H9 (cell line): ENCODE measurements around the gene CDH20. TPM values are rescaled to one million over a fixed set of nuclear protein-coding genes. Genes with fewer than 3 reads are reported as not detected.

ENCODE experiments used
- DNase-seq: peaks from one replicate; pipeline ENCODE4 v3.0.0-alpha.2; 2017
- H2AFZ ChIP-seq: one replicate; pipeline ENCODE4 v1.6.1; 2013; ENCODE audit warnings: mild to moderate bottlenecking, low read length, control low read depth, moderate library complexity
- H2AK5ac ChIP-seq: 2 replicates; pipeline ENCODE4 v1.6.1; 2013; ENCODE audit warnings: low read length, control low read depth, mixed read lengths; ENCODE audit not compliant: insufficient read length
- H2BK120ac ChIP-seq: one replicate; pipeline ENCODE4 v1.6.1; 2013; ENCODE audit warnings: low read depth, mild to moderate bottlenecking, low read length, control low read depth, inconsistent platforms; ENCODE audit not compliant: poor library complexity, severe bottlenecking
- H2BK12ac ChIP-seq: 2 replicates; pipeline ENCODE4 v1.6.1; 2013; ENCODE audit warnings: low read length, control low read depth, mixed read lengths, low read depth; ENCODE audit not compliant: insufficient read length
- H2BK15ac ChIP-seq: 2 replicates; pipeline ENCODE4 v1.6.1; 2013; ENCODE audit warnings: low read depth, low read length, control low read depth
- H2BK20ac ChIP-seq: one replicate; pipeline ENCODE4 v1.6.1; 2013; ENCODE audit warnings: low read depth, mild to moderate bottlenecking, low read length, control low read depth, inconsistent platforms; ENCODE audit not compliant: poor library complexity, severe bottlenecking
- H2BK5ac ChIP-seq: 2 replicates; pipeline ENCODE4 v1.6.1; 2013; ENCODE audit warnings: low read length, control low read depth, mixed read lengths; ENCODE audit not compliant: insufficient read length
- H3K14ac ChIP-seq: 2 replicates; pipeline ENCODE4 v1.6.1; 2013; ENCODE audit warnings: low read length, control low read depth; ENCODE audit not compliant: insufficient read depth
- H3K18ac ChIP-seq: 2 replicates; pipeline ENCODE4 v1.6.1; 2013; ENCODE audit warnings: low read depth, mild to moderate bottlenecking, mixed read lengths, low read length, control low read depth; ENCODE audit not compliant: insufficient read length
- H3K23ac ChIP-seq: 2 replicates; pipeline ENCODE4 v1.6.1; 2013; ENCODE audit warnings: low read length, control low read depth, mixed read lengths, low read depth; ENCODE audit not compliant: insufficient read length
- H3K23me2 ChIP-seq: 2 replicates; pipeline ENCODE4 v1.6.1; 2013; ENCODE audit warnings: low read depth, mild to moderate bottlenecking, mixed read lengths, low read length, control low read depth; ENCODE audit not compliant: insufficient read length, poor library complexity, severe bottlenecking
- H3K27ac ChIP-seq: 2 replicates; pipeline ENCODE4 v1.5.1; 2013; ENCODE audit warnings: low read length, control low read depth, mixed read lengths, low read depth; ENCODE audit not compliant: insufficient read length
- H3K27me3 ChIP-seq: 2 replicates; pipeline ENCODE4 v1.6.1; 2013; ENCODE audit warnings: low read length, control low read depth, inconsistent platforms; ENCODE audit not compliant: insufficient read depth
- H3K4ac ChIP-seq: 2 replicates; pipeline ENCODE4 v1.6.1; 2013; ENCODE audit warnings: low read depth, mild to moderate bottlenecking, control low read depth, inconsistent platforms, low read length, moderate library complexity
- H3K4me1 ChIP-seq: 2 replicates; pipeline ENCODE4 v1.6.1; 2013; ENCODE audit warnings: low read length, control low read depth, inconsistent platforms; ENCODE audit not compliant: insufficient read depth
- H3K4me2 ChIP-seq: 2 replicates; pipeline ENCODE4 v1.6.1; 2013; ENCODE audit warnings: low read length, control low read depth, mixed read lengths; ENCODE audit not compliant: insufficient read length, insufficient read depth
- H3K56ac ChIP-seq: 2 replicates; pipeline ENCODE4 v1.6.1; 2013; ENCODE audit warnings: low read depth, mild to moderate bottlenecking, mixed read lengths, low read length, control low read depth; ENCODE audit not compliant: insufficient read length
- H3K79me1 ChIP-seq: 2 replicates; pipeline ENCODE4 v1.6.1; 2013; ENCODE audit warnings: low read depth, mild to moderate bottlenecking, moderate library complexity, low read length, control low read depth, inconsistent platforms; ENCODE audit not compliant: insufficient read depth, poor library complexity, severe bottlenecking
- H3K79me2 ChIP-seq: 2 replicates; pipeline ENCODE4 v1.6.1; 2013; ENCODE audit warnings: low read length, control low read depth, inconsistent platforms; ENCODE audit not compliant: insufficient read depth
- H3K9ac ChIP-seq: 2 replicates; pipeline ENCODE4 v1.6.1; 2013; ENCODE audit warnings: low read length, control low read depth, mixed read lengths; ENCODE audit not compliant: insufficient read length; ENCODE audit errors: extremely low read depth
- H3K9me3 ChIP-seq: one replicate; pipeline ENCODE4 v1.6.1; 2013; ENCODE audit warnings: low read depth, low read length, inconsistent platforms; ENCODE audit not compliant: control insufficient read depth
- H3T11ph ChIP-seq: one replicate; pipeline ENCODE4 v1.6.1; 2013; ENCODE audit warnings: mild to moderate bottlenecking, low read length, control low read depth, inconsistent platforms
- H4K20me1 ChIP-seq: one replicate; pipeline ENCODE4 v1.6.1; 2013; ENCODE audit not compliant: control insufficient read depth, insufficient read length, insufficient read depth
- H4K5ac ChIP-seq: 2 replicates; pipeline ENCODE4 v1.6.1; 2013; ENCODE audit warnings: low read depth, mild to moderate bottlenecking, mixed read lengths, low read length, control low read depth; ENCODE audit not compliant: insufficient read length
- H4K8ac ChIP-seq: replicated peaks from 2 replicates; pipeline ENCODE4 v1.6.1; 2013; ENCODE audit warnings: low read length, control low read depth, mixed read lengths, low read depth; ENCODE audit not compliant: insufficient read length
- H4K91ac ChIP-seq: 2 replicates; pipeline ENCODE4 v1.6.1; 2013; ENCODE audit warnings: low read depth, mild to moderate bottlenecking, moderate library complexity, mixed read lengths, low read length, control low read depth; ENCODE audit not compliant: insufficient read length
- H3K27ac Mint-ChIP-seq, 3 experiments: 2 replicates in 2 of 3; 3 replicates in 1 of 3; pipeline ENCODE4 v1.8.0; 2020 to 2021; ENCODE audit warnings: mixed read lengths in 3 of 3, mild to moderate bottlenecking in 1 of 3, moderate library complexity in 1 of 3
- H3K27me3 Mint-ChIP-seq: 2 replicates; pipeline ENCODE4 v1.8.0; 2021; ENCODE audit warnings: low read depth, mild to moderate bottlenecking, moderate library complexity, mixed read lengths
- H3K36me3 Mint-ChIP-seq, 3 experiments: 2 replicates in 2 of 3; 3 replicates in 1 of 3; pipeline ENCODE4 v1.8.0; 2020 to 2021; ENCODE audit warnings: low read depth in 3 of 3, mixed read lengths in 3 of 3; ENCODE audit not compliant: insufficient read depth in 1 of 3
- H3K4me1 Mint-ChIP-seq, 2 experiments: 2 replicates each; pipeline ENCODE4 v1.8.0; 2020; ENCODE audit warnings: mixed read lengths in 2 of 2
- H3K4me3 Mint-ChIP-seq, 2 experiments: 2 replicates in 1 of 2; 3 replicates in 1 of 2; pipeline ENCODE4 v1.8.0; 2020 to 2021; ENCODE audit warnings: mild to moderate bottlenecking in 2 of 2, mixed read lengths in 2 of 2, moderate library complexity in 1 of 2
- H3K9me3 Mint-ChIP-seq, 2 experiments: 2 replicates in 1 of 2; 3 replicates in 1 of 2; pipeline ENCODE4 v1.8.0; 2020; ENCODE audit warnings: mild to moderate bottlenecking in 2 of 2, mixed read lengths in 2 of 2, moderate library complexity in 1 of 2
- WGBS: extraction: QIAGEN DNeasy Blood & Tissue Kit; methylation state at CpG from one replicate; pipeline ENCODE4 v1.1.7; 2013; ENCODE audit warnings: missing lambda C conversion rate, low lambda C conversion rate, mixed read lengths; ENCODE audit not compliant: insufficient read length; ENCODE audit errors: extremely low coverage; 5-methylcytosine and 5-hydroxymethylcytosine counted together
- total RNA-seq: library from RNA; stranded (reverse); gene quantifications from 2 replicates; pipeline ENCODE4 v1.2.1, GENCODE V29; 2021
- TF ChIP-seq, protein P1 (sequence below): fragments of 200-600 bp; sonication (generic); conservative IDR thresholded peaks from 3 replicates; pipeline ENCODE4 v1.8.0; 2021; ENCODE audit warnings: antibody characterized with exemption, mild to moderate bottlenecking

CDH20 gene
- total RNA-seq, 1 experiment from 2014 or later: not detected

GRCh38 chr18:61587865-61588264 lies 254.6 kb downstream of the CDH20 start:
- Histone ChIP-seq H3K14ac (no peak overlapping the region), H2AFZ (no peak overlapping the region), H3K9me3 (no peaks in the 10 kb centered on the region), H2BK5ac (no peak overlapping the region), H4K5ac (no peak overlapping the region), H3K4me1 (no peaks in the 10 kb centered on the region), H3K27ac (no peak overlapping the region), H3K18ac (no peak overlapping the region), H2BK15ac (no peak overlapping the region), H4K91ac (no peak overlapping the region), H3K79me1 (no peaks in the 10 kb centered on the region), H3K4me2 (no peak overlapping the region), H3K23ac (no peak overlapping the region), H4K8ac (no peak overlapping the region), H3T11ph (no peak overlapping the region), H2BK20ac (no peak overlapping the region), H3K79me2 (no peaks in the 10 kb centered on the region), H3K9ac (no peak overlapping the region), H3K23me2 (no peaks in the 10 kb centered on the region), H3K27me3 (no peaks in the 10 kb centered on the region), H2BK120ac (no peak overlapping the region), H3K4ac (no peak overlapping the region), H4K20me1 (no peaks in the 10 kb centered on the region), H3K56ac (no peak overlapping the region), H2BK12ac (no peak overlapping the region), H2AK5ac (no peak overlapping the region)
- TF ChIP-seq, protein P1, sequence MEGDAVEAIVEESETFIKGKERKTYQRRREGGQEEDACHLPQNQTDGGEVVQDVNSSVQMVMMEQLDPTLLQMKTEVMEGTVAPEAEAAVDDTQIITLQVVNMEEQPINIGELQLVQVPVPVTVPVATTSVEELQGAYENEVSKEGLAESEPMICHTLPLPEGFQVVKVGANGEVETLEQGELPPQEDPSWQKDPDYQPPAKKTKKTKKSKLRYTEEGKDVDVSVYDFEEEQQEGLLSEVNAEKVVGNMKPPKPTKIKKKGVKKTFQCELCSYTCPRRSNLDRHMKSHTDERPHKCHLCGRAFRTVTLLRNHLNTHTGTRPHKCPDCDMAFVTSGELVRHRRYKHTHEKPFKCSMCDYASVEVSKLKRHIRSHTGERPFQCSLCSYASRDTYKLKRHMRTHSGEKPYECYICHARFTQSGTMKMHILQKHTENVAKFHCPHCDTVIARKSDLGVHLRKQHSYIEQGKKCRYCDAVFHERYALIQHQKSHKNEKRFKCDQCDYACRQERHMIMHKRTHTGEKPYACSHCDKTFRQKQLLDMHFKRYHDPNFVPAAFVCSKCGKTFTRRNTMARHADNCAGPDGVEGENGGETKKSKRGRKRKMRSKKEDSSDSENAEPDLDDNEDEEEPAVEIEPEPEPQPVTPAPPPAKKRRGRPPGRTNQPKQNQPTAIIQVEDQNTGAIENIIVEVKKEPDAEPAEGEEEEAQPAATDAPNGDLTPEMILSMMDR: no peak
- DNase-seq: no peak
- H3K27ac Mint-ChIP-seq: no peak overlapping the region
- H3K36me3 Mint-ChIP-seq: no peaks in the 10 kb centered on the region
- H3K4me1 Mint-ChIP-seq: no peaks in the 10 kb centered on the region
- no peak overlapping the region for H3K4me3 Mint-ChIP-seq
- WGBS: no CpG with 5 or more reads among the region's 2 CpGs
- H3K27me3 Mint-ChIP-seq: peaks cover 10% of the 10 kb centered on the region
- no peaks in the 10 kb centered on the region for H3K9me3 Mint-ChIP-seq
